H1 (cell line): ENCODE measurements around the gene PNPLA1. TPM values are rescaled to one million over a fixed set of nuclear protein-coding genes. Genes with fewer than 3 reads are reported as not detected.

Source experiments
- POU5F1 ChIP-seq: IDR thresholded peaks from 2 replicates; pipeline ENCODE4 v1.6.1; 2011; ENCODE audit warnings: low read depth, mild to moderate bottlenecking, low read length, moderate library complexity
- TEAD4 ChIP-seq: IDR thresholded peaks from 2 replicates; pipeline ENCODE4 v1.6.1; 2012; ENCODE audit warnings: low read depth, low read length, inconsistent platforms, mixed read lengths
- polyA plus RNA-seq, 7 experiments: library from polyadenylated mRNA; depleted of rRNA in 3 of 7; stranded (reverse) in 5 of 7; unstranded in 2 of 7; fragments of >200 nt in 5 of 7; fragments of 200-250 nt in 2 of 7; gene quantifications; 1 replicate in 5 of 7; 2 replicates in 1 of 7; 4 replicates in 1 of 7; pipeline versions ENCODE4 v1.2.1 to v1.2.3, GENCODE V29; 2011 to 2013; ENCODE audit warnings: missing spikeins in 2 of 7, mixed read lengths in 2 of 7
- total RNA-seq: library from RNA; stranded (reverse); fragmentation: NEBNext Ultra II Directional; extraction: Animal tissue kit (Norgen Biotek cat#: 25700); gene quantifications from 2 replicates; pipeline ENCODE4 v1.2.1, GENCODE V29; 2021

PNPLA1 gene
- total and polyA plus RNA-seq, 2 of the 8 experiments (the other 6 are each of a cell fraction or from before 2014, with no cell fraction given), result not detected

DNA sequence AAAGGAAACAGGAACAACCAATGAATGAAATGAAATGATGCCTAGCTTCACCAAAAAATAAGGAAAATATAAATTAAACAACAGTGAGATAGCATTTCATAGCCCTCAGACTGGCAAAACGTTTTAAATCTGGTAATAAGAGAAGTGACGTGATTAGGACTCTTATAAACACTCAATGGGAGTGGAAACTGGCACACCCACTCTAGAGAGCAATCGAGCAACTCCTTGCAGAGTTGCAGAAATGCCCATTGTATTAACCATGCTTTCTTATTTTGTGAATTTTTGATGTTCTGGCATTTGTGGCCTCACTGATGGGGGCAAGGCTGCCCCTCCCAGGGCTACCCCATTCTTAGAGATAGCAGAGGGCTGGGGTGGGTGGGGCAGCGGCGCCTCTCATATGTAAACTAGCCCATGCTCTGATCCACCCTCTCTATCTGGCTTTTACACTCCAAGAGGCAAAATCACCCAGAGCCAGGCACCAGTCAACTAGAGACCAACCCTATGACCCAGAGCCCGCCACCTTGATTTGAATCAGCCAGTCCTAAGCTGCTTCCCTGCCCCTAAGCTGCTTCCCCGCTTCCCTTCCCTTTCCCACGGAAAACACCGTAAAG, 6.4 kb upstream of the PNPLA1 start (continued):
- TF ChIP-seq TEAD4 (no peak), POU5F1 (no peak)
- TF ChIP-seq, all 59 proteins: peak for 0
